Measurements from ENCODE around the gene CEACAM3. TPM values are rescaled to one million over a fixed set of nuclear protein-coding genes. Genes with fewer than 3 reads are reported as not detected.
A peak's percentile ranks its signal among the peaks of the same experiment; 100 is the strongest.
"Not testable (repeated sequence)": the region's sequence is repeated elsewhere in the genome, so short reads cannot be mapped to it uniquely, and the experiment has no call there.

CEACAM3 gene
- not detected for total RNA-seq

DNA sequence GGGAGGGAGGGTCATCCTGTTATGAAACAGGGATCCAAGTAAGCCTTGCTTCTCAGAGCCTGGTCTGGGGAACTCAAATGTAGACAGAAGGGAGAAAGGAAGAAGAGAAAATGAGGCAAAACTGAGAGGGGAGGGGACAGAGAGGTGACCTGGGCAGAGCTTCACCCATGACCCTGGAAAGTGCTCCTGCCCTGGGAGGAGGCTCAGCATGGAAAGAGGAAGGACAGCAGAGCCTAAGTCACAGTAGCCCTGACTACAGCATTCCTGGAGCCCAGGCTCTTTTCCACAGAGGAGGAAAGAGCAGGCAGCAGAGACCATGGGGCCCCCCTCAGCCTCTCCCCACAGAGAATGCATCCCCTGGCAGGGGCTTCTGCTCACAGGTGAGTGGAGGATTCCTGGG is at the start of gene CEACAM3:
CEACAM3 (plus strand) TSS at position 226 of the 400 bp plus-strand sequence; CDS start at position 317, 91 bp downstream.
- ATAC-seq: no peak
- no peaks in the 10 kb centered on the region for H3K9me3 Mint-ChIP-seq
- DNase-seq (ENCODE audit: low spot score in 2 of 2): no peak
- H3K36me3 Mint-ChIP-seq: no peaks in the 10 kb centered on the region
- H3K27ac Mint-ChIP-seq: no peak within 1 kb of the TSS

DNA sequence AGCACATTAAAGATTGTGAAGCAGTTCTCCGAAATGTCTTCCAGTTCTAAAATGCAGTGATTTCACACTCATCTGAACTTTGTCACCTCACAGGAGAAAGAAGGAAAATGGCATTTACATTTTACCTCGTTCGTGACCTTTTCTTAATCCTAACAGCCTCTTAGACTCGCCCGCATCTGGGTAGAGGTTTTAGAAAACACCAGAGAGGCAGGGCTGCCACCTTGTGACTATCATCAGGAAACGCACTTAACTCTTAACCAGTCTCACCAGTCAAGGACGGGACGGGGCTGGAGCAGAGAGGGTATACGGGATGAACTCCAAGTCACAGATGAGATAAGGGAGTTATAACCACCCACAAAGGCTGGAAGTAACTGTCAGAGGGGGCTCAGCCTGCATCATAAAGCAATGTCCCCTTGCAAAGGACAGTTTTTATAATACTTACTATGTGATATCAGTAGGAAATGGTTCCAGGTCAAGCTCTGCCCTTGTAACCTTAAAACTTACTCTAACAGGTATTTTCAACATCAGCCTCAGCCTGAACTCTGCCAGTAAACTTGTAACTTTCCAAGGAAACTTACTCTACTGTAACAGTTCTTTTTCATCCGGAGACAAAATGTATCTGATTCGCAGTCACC is 49.7 kb upstream of the CEACAM3 start:
- DNase-seq (ENCODE audit: low spot score in 2 of 2): peak in 1 of 2 donors; percentile 55
- Mint-ChIP-seq H3K9me3 (no peaks in the 10 kb centered on the region), H3K27ac (no peak overlapping the region), H3K36me3 (no peaks in the 10 kb centered on the region)
- peak; percentile 83 to 91 for ATAC-seq

DNA sequence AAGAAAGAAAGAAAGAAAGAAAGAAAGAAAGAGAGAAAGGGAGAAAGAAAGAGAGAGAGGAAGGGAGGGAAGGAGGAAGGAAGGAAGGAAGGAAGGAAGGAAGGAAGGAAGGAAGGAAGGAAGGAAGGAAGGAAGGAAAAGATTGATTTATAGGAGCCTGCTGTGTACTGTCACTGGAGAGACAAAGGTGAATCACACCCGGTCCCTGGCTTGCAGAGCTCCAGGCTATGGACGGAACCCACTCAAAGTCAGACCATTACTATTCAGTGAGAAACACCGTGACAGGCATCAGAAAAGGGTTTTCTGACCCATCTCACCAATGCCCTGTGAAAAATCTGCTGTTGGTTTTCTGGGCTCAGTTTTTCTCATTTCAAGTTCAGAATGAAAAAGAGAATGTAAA is 48.4 kb upstream of the CEACAM3 start:
- Mint-ChIP-seq H3K9me3 (no peaks in the 10 kb centered on the region), H3K36me3 (no peaks in the 10 kb centered on the region), H3K27ac (no peak overlapping the region)
- ATAC-seq (no peak), DNase-seq (ENCODE audit: low spot score in 2 of 2) (no peak)

DNA sequence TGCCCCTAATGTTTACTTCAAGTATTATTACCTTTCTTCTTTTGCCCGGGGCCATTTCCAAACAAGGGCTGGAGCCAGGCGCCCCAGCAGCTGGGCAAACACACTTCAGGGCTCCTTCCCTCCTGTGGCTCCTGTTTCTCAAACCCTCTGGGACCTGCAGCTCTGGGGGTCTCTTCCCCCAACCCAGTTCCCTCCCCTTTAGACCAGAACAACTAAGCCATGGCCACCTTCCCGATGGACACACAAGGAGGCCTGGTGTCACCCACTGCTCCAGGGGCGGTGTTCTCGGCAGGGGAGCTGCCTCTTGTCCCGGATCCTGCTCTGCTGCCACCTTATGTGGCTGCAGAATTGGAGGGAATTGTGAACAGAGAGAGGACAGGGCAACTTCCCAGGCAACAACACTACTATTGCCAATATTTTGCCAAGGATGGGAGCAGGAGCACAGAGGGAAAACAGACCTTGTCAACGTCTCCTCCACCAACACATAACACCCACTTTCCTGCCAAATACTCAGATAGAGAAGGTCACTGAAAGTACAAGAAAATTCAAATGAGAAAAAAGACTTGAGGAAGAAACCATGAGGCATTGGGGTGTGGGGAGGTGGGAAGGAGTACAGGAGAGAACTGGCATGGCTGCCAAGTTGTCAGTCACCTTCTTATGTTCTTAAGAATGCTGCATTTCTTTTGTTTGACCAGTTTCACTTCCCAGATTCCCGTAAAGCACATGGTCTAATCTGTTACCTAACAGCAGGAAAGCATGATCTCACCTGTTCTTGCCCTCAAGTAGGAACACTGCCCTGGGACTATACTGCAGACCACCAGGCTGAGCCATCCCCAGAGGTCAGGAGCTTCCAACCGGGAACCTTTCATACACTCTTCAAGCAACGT is 45.9 kb upstream of the CEACAM3 start:
- not testable (repeated sequence) for DNase-seq (ENCODE audit: low spot score in 2 of 2); ATAC-seq; H3K36me3 Mint-ChIP-seq; H3K27ac Mint-ChIP-seq; H3K9me3 Mint-ChIP-seq

DNA sequence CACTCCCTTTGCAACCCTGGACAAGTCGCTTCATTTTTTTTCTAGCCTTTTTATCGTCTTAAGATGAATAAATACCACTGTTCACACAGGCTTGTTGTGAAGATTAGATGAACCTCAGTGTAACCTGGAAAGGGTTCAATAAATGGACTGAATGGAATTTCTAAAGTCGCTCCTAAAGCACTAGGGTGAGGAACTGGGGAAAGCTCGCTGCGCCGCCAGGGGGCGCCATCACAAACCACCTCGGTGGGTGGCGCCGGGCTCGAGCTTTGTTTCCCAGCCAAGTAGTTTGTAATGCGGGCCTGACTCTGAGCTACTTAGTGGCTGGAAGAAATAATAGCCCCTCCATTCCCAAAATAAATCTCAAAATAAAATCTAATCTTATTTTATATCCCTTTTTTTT is 43.2 kb upstream of the CEACAM3 start:
- Mint-ChIP-seq H3K9me3 (no peaks in the 10 kb centered on the region), H3K27ac (no peak overlapping the region), H3K36me3 (no peaks in the 10 kb centered on the region)
- DNase-seq (ENCODE audit: low spot score in 2 of 2) (peak in 1 of 2 donors; percentile 86), ATAC-seq (peak; percentile 64 to 73)

DNA sequence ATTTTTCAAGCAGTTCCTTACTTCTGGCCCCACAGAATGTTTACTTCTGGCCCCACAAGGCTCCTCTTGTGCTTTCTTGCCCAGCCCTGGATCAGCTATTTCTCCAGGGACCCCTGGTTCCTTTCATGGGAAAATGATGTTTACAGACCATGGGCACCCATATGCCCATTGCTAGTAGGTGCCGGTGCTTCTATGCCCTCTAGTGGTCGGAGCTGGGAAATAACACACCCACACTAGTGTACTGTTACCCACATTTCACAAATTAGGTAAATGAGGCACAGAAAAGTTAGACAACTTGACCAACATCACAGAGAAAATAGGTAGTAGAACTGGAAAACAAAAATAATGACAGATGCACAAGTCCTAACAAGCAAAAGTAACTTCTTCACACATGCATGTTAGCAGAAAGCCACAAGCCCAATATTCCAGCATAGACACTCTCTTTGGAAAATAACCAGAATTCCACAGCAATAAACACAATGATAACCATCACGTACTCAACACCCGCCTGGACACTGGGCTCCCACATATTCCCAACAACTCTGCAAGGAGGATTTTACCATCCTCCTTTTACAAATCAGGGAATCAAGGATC is 42.4 kb upstream of the CEACAM3 start:
- peak in 1 of 2 donors; percentile 70 for DNase-seq (ENCODE audit: low spot score in 2 of 2)
- Mint-ChIP-seq H3K36me3 (no peaks in the 10 kb centered on the region), H3K27ac (no peak overlapping the region), H3K9me3 (no peaks in the 10 kb centered on the region)
- ATAC-seq: peak; percentile 89 to 96

DNA sequence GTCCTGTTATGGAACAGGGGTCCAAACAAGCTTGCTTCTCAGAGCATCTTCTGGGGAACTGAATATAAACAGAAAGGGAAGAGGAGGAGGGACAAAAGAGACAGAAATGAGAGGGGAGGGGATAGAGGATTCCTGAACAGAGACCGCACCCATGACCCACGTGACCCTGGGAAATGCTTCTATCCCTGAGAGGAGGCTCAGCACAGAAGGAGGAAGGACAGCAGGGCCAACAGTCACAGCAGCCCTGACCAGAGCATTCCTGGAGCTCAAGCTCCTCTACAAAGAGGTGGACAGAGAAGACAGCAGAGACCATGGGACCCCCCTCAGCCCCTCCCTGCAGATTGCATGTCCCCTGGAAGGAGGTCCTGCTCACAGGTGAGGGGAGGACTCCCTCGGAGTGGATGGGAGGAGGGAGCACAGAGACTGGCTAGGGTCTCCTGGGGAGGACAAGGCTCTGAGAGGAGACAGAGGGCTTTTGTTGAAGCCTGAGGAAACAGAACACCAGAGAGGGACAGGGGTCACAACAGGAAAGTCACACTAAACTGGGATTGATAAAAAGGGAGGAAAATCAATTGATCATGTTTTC is 41.0 kb upstream of the CEACAM3 start, which contains the start of gene CEACAM6:
CEACAM6 (plus strand) TSS at position 203 of the 586 bp plus-strand sequence; CDS start at position 312, 109 bp downstream.
- no peak for ATAC-seq
- Mint-ChIP-seq H3K36me3 (no peaks in the 10 kb centered on the region), H3K27ac (no peak within 1 kb of the TSS), H3K9me3 (no peaks in the 10 kb centered on the region)
- DNase-seq (ENCODE audit: low spot score in 2 of 2): no peak

DNA sequence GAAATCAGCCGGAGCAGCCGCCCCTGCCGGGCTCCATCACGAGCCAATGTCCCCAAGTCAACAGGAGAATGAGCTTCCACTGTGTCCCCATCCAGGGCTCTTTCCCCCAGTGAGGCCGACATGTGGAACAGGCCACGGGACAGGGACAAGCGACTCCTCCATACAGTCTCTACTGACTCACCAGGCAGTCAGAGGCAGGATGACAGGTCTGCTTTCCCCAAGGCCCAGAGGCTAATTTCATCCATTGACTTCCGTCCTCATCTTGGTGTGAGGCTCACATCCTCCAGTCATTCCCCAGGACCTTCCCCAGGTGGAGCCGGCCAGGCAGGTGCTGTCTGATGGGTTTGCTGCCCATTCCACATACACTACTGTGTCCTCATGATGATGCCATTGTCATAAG is 37.5 kb upstream of the CEACAM3 start:
- DNase-seq (ENCODE audit: low spot score in 2 of 2): no peak
- Mint-ChIP-seq H3K9me3 (no peaks in the 10 kb centered on the region), H3K36me3 (no peaks in the 10 kb centered on the region), H3K27ac (no peak overlapping the region)
- no peak for ATAC-seq

DNA sequence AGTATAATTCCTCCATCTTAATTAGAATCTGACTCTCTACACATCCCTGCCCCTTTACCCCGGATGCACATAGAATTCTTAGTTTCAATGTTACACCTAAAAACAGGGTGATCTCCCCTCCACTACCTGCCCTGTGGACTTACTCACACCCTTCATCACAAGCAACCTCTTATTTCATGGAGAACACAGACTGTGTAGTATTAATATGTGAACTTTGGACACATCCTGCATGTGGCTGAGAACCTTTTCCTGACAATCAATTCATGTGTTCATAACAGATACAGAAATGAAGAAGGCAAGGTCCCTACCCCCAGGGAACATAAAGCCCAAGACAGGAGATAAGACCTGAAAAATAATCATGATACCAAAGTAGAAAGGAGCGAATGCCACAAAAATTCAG is 29.3 kb upstream of the CEACAM3 start:
- Mint-ChIP-seq H3K27ac (no peak overlapping the region), H3K9me3 (no peaks in the 10 kb centered on the region), H3K36me3 (no peaks in the 10 kb centered on the region)
- ATAC-seq: no peak
- no peak for DNase-seq (ENCODE audit: low spot score in 2 of 2)

DNA sequence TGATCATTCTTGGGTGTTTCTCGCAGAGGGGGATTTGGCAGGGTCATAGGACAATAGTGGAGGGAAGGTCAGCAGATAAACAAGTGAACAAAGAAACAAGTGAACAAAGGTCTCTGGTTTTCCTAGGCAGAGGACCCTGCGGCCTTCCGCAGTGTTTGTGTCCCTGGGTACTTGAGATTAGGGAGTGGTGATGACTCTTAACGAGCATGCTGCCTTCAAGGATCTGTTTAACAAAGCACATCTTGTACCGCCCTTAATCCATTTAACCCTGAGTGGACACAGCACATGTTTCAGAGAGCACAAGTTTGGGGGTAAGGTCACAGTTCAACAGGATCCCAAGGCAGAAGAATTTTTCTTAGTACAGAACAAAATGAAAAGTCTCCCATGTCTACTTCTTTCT is 28.3 kb upstream of the CEACAM3 start:
- not testable (repeated sequence) for DNase-seq (ENCODE audit: low spot score in 2 of 2)

DNA sequence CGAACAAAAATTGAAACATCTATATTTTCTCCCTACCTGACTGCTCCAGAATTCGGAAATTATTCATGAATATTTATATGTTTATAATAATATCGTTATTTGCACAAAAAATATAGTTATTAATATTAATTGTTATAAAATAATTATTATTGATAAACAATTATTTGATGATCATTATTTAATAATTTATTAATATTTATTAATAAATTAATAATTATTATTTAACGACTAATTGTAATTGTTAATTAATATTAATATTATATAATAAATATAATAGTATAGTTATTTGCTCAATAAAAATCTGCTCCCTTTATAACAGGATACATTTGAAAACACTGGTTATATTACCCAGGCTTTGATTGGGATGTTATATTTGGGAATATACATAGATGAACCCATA is 26.8 kb upstream of the CEACAM3 start:
- ATAC-seq: no peak
- H3K27ac Mint-ChIP-seq: no peak overlapping the region
- no peak for DNase-seq (ENCODE audit: low spot score in 2 of 2)
- H3K36me3 Mint-ChIP-seq: no peaks in the 10 kb centered on the region
- H3K9me3 Mint-ChIP-seq: no peaks in the 10 kb centered on the region

More for the DNA sequence above, 28.3 kb upstream of the CEACAM3 start:
- H3K9me3 Mint-ChIP-seq, ATAC-seq, H3K27ac Mint-ChIP-seq, H3K36me3 Mint-ChIP-seq: not testable (repeated sequence)

DNA sequence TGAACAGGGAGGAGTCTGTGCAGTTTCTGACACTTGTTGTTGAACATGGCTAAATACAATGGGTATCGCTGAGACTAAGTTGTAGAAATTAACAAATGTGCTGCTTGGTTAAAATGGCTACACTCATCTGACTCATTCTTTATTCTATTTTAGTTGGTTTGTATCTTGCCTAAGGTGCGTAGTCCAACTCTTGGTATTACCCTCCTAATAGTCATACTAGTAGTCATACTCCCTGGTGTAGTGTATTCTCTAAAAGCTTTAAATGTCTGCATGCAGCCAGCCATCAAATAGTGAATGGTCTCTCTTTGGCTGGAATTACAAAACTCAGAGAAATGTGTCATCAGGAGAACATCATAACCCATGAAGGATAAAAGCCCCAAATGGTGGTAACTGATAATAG is 25.0 kb upstream of the CEACAM3 start:
- ATAC-seq: peak in 1 of 2 donors; percentile 49
- no peak for DNase-seq (ENCODE audit: low spot score in 2 of 2)
- Mint-ChIP-seq H3K9me3 (no peaks in the 10 kb centered on the region), H3K36me3 (no peaks in the 10 kb centered on the region), H3K27ac (no peak overlapping the region)

DNA sequence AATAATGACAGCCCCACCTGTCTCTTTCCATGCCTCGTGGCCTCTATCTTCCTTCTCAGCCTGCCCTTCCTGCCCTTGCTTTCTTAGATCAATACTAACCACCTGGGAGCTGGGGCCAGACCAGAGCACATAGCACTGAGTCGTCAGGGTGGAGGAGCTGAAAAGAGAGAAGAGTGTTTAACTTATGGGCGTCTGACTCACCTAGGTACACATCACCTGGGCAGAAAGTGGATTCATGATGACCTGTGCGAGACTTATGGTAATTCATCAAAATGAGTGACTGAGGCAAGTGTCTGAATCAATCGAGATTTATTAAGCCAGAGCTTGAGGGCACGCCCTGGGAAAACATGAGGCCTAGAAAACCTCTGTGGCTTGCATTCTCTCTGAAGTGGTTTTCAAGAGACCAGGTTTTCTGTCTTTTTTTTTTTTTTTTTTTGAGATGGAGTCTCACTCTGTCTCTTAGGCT is 21.8 kb upstream of the CEACAM3 start:
- Mint-ChIP-seq H3K9me3 (no peaks in the 10 kb centered on the region), H3K27ac (peak overlapping the region; percentile 9 to 73), H3K36me3 (peaks cover 0 to 4% of the 10 kb centered on the region in 2 donors)
- ATAC-seq: peak; percentile 87 to 88
- DNase-seq (ENCODE audit: low spot score in 2 of 2): peak in 1 of 2 donors; percentile 54

DNA sequence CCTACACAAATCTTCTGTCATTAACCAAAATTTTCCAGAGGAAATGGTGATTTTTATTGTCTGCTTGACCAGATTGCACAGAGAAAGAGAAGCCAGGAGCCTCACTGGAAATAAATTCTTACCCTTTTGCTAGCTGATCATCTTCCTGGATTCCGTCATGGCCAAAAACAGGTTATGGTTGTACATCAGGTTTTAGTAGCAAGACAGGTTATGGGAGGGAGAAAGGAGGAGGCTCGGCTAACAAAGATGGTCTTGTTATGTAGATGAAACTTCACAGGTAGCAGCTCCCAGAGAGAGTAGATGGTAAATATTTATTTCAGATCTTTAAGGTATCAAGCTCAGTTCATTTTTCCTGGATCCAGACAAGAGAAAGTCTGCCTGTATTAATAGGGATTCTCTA is 19.7 kb upstream of the CEACAM3 start:
- Mint-ChIP-seq H3K27ac (no peak overlapping the region), H3K9me3 (no peaks in the 10 kb centered on the region), H3K36me3 (peaks cover 0 to 4% of the 10 kb centered on the region in 2 donors)
- ATAC-seq (no peak), DNase-seq (ENCODE audit: low spot score in 2 of 2) (no peak)

DNA sequence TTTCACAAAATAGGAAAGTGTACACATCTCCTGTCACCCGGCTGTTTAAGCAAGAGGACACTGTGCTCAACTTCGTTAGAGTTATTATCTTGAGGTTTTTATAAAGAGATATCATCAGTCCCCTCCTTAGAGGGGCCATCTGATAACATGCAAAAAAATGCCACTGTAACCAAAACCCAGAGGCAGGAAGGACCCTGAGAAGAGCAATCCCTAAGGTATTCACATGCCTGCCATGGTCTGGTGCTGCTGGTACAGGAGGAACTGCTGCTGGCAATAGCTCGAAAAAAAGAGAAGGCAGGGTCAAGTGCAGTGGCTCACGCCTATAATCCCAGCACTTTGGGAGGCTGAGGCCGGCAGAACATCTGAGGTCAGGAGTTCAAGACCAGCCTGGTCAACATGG is 12.8 kb upstream of the CEACAM3 start:
- DNase-seq (ENCODE audit: low spot score in 2 of 2): no peak
- no peak overlapping the region for H3K27ac Mint-ChIP-seq
- no peak for ATAC-seq
- H3K9me3 Mint-ChIP-seq: no peaks in the 10 kb centered on the region
- H3K36me3 Mint-ChIP-seq: no peaks in the 10 kb centered on the region

DNA sequence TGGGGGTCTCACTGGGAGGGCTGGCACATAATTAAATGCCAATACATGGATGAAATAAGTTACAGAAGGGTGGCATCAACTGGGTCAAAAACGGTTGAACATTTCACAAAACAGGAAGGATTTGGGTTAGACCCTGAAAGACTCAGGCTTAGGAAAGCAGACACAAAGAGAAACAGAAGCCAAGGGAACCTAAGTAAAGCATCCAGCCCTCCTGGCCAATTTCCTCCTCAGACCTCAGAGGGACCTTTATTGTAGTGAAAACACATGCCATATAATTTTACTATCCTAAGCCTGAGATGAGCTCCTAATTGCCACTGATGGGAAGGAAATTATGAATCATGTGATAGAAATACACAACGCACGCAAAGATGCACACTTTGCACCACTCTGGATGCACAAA is 12.1 kb upstream of the CEACAM3 start:
- ATAC-seq (no peak), DNase-seq (ENCODE audit: low spot score in 2 of 2) (no peak)
- Mint-ChIP-seq H3K36me3 (no peaks in the 10 kb centered on the region), H3K9me3 (no peaks in the 10 kb centered on the region), H3K27ac (no peak overlapping the region)

DNA sequence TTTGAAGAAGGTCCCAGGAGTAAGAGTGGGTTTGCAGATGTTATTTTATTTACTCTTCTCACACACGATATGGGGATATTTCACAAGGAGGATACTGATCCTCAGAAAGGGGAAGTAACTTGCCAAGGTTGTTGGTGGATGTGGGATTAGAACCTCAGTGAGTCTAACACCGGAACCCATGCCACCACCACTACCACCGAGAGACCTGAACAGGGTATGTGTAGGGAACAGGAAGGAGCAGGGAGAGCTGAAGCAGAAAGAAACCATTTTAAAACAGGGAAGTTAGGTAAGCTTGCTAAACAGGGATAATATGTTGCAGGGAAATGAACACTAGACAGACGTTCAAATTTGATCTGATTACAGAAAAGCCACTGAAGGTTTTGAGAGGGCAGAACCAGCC is 11.6 kb upstream of the CEACAM3 start:
- Mint-ChIP-seq H3K9me3 (no peaks in the 10 kb centered on the region), H3K27ac (no peak overlapping the region), H3K36me3 (no peaks in the 10 kb centered on the region)
- no peak for DNase-seq (ENCODE audit: low spot score in 2 of 2)
- no peak for ATAC-seq
